Esophagus squamous epithelium (tissue), 5 donors: ENCODE data around the gene STK10. TPM values are rescaled to one million over a fixed set of nuclear protein-coding genes. Genes with fewer than 3 reads are reported as not detected.

Experiments
- DNase-seq: peaks from one replicate; lab custom pipeline; 2025; lab: John Stamatoyannopoulos, UW
- H3K27ac ChIP-seq, 4 donors: fragments of 200-600 bp; sonication (generic); one replicate each; pipeline ENCODE4 v1.5.1; 2016 to 2019; ENCODE audit warnings: mild to moderate bottlenecking in 1 of 4
- H3K27me3 ChIP-seq, 4 donors: fragments of 200-600 bp; sonication (generic); 1 replicate in 3 of 4; 2 replicates in 1 of 4; pipeline versions ENCODE4 v1.5.1 to v1.6.0; 2017 to 2021; ENCODE audit warnings: antibody characterized with exemption in 1 of 4
- H3K36me3 ChIP-seq, 3 donors: fragments of 200-600 bp; sonication (generic); one replicate each; pipeline ENCODE4 v1.5.1; 2016 to 2019
- H3K4me1 ChIP-seq, 3 donors: fragments of 200-600 bp; sonication (generic); one replicate each; pipeline ENCODE4 v1.5.1; 2017 to 2019
- H3K4me3 ChIP-seq, 4 donors: fragments of 200-600 bp; sonication (generic); 1 replicate in 3 of 4; 2 replicates in 1 of 4; pipeline ENCODE4 v1.5.1; 2016 to 2019; ENCODE audit warnings: mild to moderate bottlenecking in 2 of 4, moderate library complexity in 1 of 4
- H3K9me3 ChIP-seq, 3 donors: fragments of 200-600 bp; sonication (generic); one replicate each; pipeline ENCODE4 v1.5.1; 2016 to 2019
- POLR2A ChIP-seq, 4 donors: fragments of 450-650 bp; IDR thresholded peaks; one replicate each; pipeline ENCODE4 v1.6.1; 2017; ENCODE audit warnings: antibody characterized with exemption in 4 of 4, mild to moderate bottlenecking in 4 of 4, moderate library complexity in 3 of 4
- WGBS, 2 donors: methylation state at CpG; one replicate each; pipeline ENCODE4 v1.1.5; 2018; 5-methylcytosine and 5-hydroxymethylcytosine counted together
- intact Hi-C: fragments of 100-400 bp; cut with DNase I; formaldehyde crosslinking; loops from one replicate; pipeline ENCODE4 v1.15.0; 2022
- total RNA-seq, 4 donors: library from RNA; depleted of rRNA; stranded (reverse); fragments of >200 nt; gene quantifications; one replicate each; pipeline ENCODE4 v1.1.0, GENCODE V29; 2016
- TF ChIP-seq, protein P1 (sequence below), 6 experiments: fragments of 450-650 bp in 4 of 6; fragments of 200-600 bp in 2 of 6; sonication (generic) in 2 of 6; IDR thresholded peaks; one replicate each; pipeline ENCODE4 v1.5.1; 2016 to 2019; ENCODE audit warnings: antibody characterized with exemption in 6 of 6, mild to moderate bottlenecking in 4 of 6, moderate library complexity in 4 of 6
- donor health status: DM: yes; HTN: yes; CAD: no.

The STK10 gene
- total RNA-seq, 4 donors from 2014 or later, result 5.4 to 15.6 (median 8.9) TPM

DNA sequence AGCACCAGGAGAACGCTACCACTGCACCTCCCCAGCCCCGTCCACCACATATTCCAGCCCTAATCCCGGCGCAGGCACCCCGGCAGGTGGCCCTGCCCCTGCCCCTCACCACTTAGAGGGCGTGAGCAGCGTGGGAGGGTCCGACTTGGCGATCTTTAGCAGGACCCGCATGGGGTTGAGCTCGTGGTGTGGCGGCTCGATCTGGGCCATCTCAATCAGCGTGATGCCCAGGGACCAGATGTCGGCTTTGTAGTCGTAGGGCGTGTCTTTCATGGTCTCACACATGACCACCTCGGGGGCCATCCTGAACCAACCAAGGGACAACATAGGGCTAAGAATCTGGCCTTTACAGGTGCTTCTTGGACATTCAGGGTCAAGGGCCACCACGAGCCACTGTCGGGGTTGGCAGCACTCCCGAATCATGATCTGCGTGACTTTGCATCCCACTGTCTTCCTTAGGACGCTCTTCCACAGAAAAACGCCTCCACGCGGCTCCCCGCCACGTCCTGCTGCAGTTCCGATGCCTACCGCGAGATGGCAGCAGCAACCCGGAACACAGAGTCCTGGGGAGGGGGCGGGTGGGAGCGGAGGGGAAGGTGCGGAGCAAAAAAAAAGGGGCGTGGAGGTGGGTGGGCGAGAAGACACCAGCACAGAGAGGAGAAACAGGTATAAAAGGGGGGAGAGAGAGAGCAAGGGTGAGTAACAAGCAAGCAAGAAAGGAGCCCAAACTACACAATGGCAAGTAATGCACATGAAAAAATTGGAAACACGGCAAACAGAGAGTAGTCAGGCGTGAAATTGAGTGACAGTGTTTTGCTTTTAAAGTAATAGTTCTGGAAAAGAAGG, 81.3 kb downstream of the STK10 start:
- Histone ChIP-seq H3K36me3 (peaks cover 0 to 21% (median 4%) of the 10 kb centered on the region in 3 donors), H3K4me3 (peak overlapping the region in 3 of 4 donors; percentile 9 to 49 (median 26)), H3K4me1 (peaks cover 34 to 58% (median 41%) of the 10 kb centered on the region in 3 donors), H3K9me3 (no peaks in the 10 kb centered on the region), H3K27ac (no peak overlapping the region), H3K27me3 (no peaks in the 10 kb centered on the region)
- DNase-seq, result no peak
- WGBS, 2 donors, result 9 to 24% methylated on average over 17 to 21 of the region's 39 CpGs
- intact Hi-C loops, result loop anchor here (5.0 to 10.0 kb wide), 2 partner anchors 81 to 188 kb away; partner anchors contain the start of gene STK10
- TF ChIP-seq POLR2A (IDR thresholded peaks at IDR 0.05), result no peak
- TF ChIP-seq, protein P1, sequence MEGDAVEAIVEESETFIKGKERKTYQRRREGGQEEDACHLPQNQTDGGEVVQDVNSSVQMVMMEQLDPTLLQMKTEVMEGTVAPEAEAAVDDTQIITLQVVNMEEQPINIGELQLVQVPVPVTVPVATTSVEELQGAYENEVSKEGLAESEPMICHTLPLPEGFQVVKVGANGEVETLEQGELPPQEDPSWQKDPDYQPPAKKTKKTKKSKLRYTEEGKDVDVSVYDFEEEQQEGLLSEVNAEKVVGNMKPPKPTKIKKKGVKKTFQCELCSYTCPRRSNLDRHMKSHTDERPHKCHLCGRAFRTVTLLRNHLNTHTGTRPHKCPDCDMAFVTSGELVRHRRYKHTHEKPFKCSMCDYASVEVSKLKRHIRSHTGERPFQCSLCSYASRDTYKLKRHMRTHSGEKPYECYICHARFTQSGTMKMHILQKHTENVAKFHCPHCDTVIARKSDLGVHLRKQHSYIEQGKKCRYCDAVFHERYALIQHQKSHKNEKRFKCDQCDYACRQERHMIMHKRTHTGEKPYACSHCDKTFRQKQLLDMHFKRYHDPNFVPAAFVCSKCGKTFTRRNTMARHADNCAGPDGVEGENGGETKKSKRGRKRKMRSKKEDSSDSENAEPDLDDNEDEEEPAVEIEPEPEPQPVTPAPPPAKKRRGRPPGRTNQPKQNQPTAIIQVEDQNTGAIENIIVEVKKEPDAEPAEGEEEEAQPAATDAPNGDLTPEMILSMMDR (IDR thresholded peaks at IDR 0.05), result peak; percentile 86 to 100 (median 91)

DNA sequence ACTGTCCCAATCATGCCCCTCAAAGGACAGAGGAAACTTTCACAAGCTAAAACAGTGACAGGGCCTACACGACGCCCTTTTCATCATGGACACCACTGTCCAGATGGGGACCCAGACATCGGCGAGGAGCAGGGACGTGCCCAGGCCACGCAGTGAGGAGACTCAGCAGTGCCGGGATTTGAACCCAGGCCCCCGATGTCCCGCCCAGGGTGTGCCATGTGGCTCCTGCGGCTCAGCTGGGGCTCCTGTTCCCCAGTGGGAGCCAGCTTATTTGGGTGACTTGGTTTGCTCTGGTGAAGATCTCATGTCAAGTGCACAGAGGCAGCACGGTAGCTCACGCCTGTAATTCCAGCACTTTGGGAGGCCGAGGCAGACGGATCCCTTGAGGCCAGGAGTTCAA, 82.2 kb downstream of the STK10 start:
- no peak overlapping the region for H3K4me3 ChIP-seq
- H3K9me3 ChIP-seq, result no peaks in the 10 kb centered on the region
- H3K36me3 ChIP-seq, result peaks cover 0 to 21% (median 4%) of the 10 kb centered on the region in 3 donors
- WGBS, 2 donors, result 71 to 93% methylated on average over 3 to 8 of the region's 14 CpGs
- H3K27me3 ChIP-seq, result no peaks in the 10 kb centered on the region
- no peak overlapping the region for H3K27ac ChIP-seq
- intact Hi-C loops, result loop anchor here (5.0 to 10.0 kb wide), 2 partner anchors 81 to 189 kb away; partner anchors contain the start of gene STK10
- no peak for DNase-seq
- TF ChIP-seq, protein P1 (IDR thresholded peaks at IDR 0.05), result no peak
- no peak for TF ChIP-seq POLR2A (IDR thresholded peaks at IDR 0.05)
- H3K4me1 ChIP-seq, result peaks cover 29 to 55% (median 32%) of the 10 kb centered on the region in 3 donors

DNA sequence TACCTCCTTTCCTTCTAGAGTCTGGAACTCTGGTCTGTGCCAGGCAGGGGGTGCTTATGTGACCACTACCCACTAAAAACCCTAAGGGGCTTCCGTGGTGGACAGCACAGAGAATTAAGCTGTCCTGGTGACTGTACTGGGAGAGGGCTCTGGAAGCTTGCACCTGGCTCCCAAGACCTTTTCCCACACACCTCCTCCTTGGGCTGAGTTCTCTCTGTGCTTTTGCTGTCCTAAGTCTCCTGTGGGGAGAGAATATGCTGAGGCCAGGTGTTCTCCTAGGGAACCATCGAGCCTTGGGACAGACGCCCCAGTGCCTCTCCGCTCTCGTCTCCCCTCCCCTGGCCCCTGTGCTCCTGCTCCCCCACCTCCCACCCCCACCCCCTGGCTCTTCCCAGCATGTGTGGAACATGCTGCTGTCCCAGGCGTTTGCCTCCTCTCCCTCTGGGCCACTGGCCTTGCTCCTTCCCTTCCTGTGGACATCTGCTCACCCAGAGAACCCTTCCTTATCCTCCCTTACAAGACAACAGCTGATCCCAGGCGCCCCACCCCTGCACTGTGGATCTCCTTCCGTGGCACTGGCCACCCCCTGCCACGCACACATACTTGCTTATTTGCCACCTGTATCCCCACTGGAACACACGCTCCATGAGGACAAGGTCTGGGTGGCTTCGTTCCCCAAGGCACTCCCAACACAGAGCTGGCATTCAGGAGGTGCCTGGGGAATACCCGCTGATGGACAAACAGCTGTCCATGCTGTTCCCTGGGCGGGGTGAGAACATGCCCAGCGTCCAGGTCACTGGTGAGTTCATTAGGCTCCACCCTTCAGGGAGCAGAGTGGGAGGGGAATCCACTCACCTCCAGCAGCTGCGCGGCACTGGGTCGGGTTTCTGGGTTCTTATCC, 83.0 kb downstream of the STK10 start:
- TF ChIP-seq, protein P1 (IDR thresholded peaks at IDR 0.05), result no peak
- no peak for TF ChIP-seq POLR2A (IDR thresholded peaks at IDR 0.05)
- no peak overlapping the region for H3K27ac ChIP-seq
- peaks cover 26 to 48% (median 28%) of the 10 kb centered on the region in 3 donors for H3K4me1 ChIP-seq
- DNase-seq, result no peak
- H3K36me3 ChIP-seq, result peaks cover 0 to 21% (median 4%) of the 10 kb centered on the region in 3 donors
- H3K9me3 ChIP-seq, result no peaks in the 10 kb centered on the region
- no peaks in the 10 kb centered on the region for H3K27me3 ChIP-seq
- WGBS, 2 donors, result 81 to 86% methylated on average over 5 to 7 of the region's 17 CpGs
- no peak overlapping the region for H3K4me3 ChIP-seq
- intact Hi-C loops, result loop anchor here (5.0 to 10.0 kb wide), 2 partner anchors 82 to 190 kb away; partner anchors contain the start of gene STK10

DNA sequence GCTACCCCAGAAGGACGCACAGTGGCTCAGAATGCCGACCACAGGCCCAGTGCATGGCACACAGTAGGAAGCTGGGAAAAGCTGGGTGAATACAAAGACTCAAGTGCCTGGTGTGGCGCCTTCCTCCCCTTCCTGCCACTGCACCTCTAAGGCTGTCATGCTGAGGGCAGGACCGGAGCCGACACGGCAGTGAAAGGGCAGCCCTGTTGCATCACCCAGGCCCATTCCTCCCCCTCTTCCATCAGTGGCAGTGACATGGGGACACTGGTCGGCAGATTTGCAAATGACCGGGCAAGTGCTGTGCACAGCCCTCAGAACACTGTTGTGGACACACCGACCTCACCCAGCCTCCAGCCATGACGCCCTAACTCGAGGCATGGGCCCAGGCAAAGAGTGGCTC, 84.0 kb downstream of the STK10 start:
- 63% methylated on average over 7 of the region's 11 CpGs; no CpG with 5 or more reads in 1 of the 2 donors for WGBS, 2 donors
- Histone ChIP-seq H3K27me3 (no peaks in the 10 kb centered on the region), H3K4me3 (no peak overlapping the region), H3K4me1 (peaks cover 26 to 48% (median 28%) of the 10 kb centered on the region in 3 donors), H3K27ac (peak overlapping the region in 3 of 4 donors; percentile 54 to 68 (median 66)), H3K9me3 (no peaks in the 10 kb centered on the region), H3K36me3 (peaks cover 0 to 21% (median 4%) of the 10 kb centered on the region in 3 donors)
- intact Hi-C loops, result loop anchor here (10.0 kb wide), 1 partner anchor 191 kb away; no protein-coding TSS in a partner anchor
- DNase-seq, result no peak
- TF ChIP-seq, protein P1 (IDR thresholded peaks at IDR 0.05), result no peak
- TF ChIP-seq POLR2A (IDR thresholded peaks at IDR 0.05), result no peak
